HG03439 (cell line): ENCODE results near the gene LINGO1.

Experiments
- ATAC-seq: cut with Tn5 transposase; IDR thresholded peaks from one replicate; pipeline ENCODE4 v1.9.1; 2021; ENCODE audit warnings: mild to moderate bottlenecking, moderate library complexity; ENCODE audit not compliant: unreplicated experiment

Gene LINGO1, protein sequence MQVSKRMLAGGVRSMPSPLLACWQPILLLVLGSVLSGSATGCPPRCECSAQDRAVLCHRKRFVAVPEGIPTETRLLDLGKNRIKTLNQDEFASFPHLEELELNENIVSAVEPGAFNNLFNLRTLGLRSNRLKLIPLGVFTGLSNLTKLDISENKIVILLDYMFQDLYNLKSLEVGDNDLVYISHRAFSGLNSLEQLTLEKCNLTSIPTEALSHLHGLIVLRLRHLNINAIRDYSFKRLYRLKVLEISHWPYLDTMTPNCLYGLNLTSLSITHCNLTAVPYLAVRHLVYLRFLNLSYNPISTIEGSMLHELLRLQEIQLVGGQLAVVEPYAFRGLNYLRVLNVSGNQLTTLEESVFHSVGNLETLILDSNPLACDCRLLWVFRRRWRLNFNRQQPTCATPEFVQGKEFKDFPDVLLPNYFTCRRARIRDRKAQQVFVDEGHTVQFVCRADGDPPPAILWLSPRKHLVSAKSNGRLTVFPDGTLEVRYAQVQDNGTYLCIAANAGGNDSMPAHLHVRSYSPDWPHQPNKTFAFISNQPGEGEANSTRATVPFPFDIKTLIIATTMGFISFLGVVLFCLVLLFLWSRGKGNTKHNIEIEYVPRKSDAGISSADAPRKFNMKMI

DNA sequence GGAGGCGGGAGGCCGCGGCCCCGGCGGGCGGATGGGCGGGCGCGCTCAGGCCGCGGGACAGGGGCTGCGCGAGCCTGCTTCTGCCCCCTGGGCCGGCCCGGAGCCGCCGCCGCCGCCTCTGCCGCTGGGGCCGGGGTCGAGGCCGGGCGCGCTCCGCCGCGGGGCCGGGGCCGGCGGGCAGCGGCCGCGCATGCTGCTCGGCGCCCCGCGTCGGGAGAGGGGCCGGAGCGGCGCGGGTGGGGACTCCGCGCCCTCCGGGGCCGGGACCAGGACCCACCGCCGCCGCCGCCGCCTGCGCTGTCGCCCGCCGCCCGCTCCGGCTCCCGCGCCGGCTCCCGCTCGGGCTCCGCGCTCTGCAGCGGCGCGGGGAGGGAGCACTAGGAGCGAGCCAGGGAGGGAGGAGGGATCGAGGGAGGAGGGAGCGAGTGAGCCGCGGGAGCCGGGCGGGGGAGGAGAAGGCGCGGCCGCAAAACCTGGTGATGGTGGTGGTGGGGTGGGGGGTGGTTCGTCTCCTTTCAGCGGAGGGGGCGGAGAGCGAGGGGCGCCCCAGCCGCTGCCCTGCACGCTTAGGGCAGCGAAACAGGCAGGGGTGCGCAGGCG, at the start of gene LINGO1:
Gene LINGO1 (minus strand): TSS at position 379 of the 600 bp plus-strand sequence. CDS start 597 bp downstream, outside the sequence.
- ATAC-seq, result no peak

DNA sequence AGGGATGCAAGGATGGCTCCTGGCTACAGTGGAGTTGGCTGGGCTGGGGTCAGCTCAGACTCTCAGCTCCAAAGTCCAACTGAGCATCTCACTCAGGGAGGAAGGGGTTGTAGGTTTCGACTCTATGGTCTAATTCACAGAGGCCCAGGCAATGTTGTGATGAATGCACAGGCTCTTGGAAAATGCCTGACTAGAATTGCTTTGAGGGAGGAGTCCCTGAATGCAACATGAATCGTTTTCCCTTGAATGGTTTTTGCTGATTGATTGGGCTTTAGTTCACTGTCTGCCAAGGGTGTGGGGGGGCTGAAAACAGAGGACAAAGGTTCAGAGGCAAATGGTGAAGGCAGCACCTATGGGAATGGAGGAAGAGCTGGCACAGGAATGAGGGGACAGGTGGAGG, 48.6 kb upstream of the LINGO1 start:
- ATAC-seq, result no peak

DNA sequence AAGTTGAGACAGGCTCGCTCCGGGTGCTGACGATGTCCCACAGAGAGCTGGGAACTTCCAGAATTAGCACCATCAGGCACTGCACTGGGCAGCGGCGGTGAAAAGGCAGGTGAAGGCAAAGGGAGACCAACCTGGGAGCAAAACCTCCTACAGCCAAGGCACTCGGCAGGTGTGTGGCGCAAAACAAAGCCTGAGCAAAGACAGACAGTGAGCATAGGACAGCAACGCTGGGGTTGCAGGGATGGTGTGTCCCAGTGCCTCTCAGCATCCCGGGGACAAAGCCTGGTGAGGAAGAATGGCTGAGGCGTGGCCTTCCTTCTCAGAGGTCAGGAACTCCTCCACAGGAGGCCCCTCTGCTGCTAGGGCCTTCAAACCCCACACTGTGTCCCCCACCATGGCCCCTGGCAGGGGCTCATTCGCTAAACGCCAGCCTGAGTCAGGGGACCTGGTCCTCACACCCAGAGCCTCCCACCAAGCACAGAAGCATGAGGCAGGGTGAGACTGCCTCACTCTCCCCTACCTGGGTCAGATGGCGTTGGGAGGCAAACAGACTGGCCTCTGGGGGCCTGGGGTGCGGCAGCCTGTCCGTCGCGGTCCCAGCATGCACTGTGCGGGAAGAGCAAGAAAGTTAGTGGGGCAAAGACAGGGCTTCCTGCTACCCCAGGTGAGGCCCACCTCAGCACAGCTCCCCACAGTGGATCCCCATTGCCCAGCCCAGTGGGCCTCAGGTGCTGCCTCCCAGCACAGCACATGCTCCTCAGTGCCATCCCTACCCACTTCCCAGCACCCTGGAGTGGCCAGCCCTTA, 44.1 kb upstream of the LINGO1 start:
- ATAC-seq, result no peak

DNA sequence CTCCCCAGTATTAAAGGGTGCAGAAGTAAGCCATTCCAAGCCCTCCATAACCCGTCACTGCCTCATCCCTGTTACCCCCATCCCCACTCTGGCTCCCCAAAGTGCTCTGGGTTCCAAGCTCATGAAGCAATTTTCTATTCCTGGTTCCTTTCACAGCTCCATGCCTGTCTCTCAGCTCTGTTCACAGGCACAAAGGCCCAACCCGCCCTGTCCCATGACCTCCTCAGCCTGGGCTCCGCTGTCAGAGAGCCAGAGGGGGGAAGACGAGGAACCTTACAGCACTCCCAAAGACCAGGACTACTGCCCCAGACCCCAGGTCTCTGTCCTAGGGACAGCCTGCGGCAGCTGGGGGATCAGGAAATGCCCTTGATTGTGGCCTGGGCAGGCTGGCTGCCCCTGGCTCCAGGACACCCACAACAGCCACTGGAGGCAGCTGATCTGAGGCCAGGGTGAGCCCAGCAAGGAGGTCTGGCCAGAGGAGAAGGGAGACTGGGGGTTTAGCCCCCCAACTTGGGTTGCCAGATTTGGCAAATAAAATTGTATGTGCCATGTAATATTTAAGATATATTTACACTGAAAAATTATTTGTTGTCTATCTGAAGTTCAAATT, 43.2 kb upstream of the LINGO1 start:
- no peak for ATAC-seq

DNA sequence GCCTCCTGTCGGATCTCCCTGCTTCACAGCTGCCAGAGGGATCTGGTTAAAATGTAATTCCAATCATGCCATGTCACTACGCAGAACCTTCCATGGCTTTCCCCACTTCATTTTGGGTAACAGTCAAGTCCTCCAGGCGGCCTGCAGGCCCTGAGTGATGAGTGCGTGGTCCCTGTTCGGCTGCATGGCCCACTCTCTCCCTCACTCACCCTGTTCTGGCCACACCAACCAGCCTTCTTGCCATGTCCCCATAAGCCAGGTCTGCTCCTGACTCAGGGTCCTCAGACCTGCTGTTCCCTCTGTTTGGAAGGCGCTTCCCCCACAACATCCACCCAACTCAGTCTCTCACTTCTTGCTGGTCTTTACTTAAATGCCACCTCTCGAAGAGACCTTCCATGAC, 41.6 kb upstream of the LINGO1 start:
- no peak for ATAC-seq

DNA sequence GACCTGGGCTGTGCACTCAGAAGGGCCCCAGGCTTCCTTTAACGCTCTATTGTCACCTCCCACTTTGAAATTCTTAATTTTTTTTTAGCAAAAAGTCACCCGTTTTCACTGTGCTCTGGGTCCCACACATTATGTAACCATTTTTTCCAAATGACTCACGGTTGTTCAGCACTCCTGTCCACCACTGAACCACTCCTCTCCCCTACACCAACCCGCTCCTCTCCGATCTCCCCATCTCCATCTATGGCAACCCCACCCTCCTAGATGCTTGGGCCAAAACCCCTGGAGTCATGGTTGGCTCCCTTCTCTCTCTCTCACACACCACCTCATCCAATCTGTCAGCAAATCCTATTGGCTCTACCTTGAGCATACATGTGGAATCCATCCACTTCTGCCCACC, 41.2 kb upstream of the LINGO1 start:
- ATAC-seq, result no peak

DNA sequence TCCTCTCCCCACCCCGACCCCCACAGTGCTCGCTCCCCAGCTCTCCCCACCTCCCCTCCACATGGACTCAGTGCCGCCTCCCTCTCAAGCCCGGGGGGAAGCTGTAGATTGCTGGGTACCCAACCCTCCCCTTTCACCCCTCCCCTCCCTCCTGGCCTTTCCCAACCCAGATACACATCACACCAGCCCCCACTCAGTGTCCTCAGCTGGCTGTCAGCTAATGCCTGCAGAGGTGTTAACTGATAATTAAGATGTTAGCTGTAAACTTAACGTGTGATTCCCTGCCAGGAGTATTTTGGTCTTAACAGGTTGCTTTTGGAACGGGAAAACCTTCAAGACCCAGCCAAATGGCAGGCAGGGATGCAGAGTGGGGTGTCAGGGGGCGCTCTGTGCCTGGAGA, 39.4 kb upstream of the LINGO1 start:
- no peak for ATAC-seq

DNA sequence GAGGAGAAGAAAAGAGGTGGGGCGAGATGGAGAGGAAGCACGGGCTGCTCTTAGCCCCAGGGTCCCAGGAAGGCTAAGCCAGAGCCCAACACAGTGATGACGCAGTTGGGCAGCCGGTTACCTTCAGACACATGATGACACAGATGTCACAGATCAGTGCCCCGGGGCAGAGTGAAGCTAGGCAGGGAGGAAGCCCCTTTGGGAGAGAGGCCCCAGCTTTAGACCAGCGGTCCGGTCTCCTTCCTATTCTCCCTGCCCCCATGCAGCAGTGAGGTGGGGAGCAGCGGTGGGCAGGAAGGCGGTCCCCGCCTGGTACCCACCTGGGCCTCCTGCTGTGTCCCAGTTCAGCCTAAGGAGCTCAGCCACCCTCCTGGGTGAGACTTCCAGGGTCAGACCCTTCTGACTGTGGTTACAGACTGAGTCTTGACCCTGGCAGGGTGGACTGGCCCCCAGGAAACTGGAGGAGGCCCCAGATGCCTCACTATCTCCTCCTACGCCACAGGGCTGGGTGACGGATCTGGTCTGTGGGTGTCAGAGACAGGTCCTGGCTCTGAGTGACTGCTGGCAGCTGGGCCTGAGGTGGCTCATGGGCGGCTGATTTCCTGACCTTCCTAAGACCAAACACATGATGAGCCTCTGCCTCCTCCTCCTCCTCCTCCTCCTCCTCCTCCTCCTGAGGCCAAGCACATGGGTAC, 38.8 kb upstream of the LINGO1 start:
- no peak for ATAC-seq

DNA sequence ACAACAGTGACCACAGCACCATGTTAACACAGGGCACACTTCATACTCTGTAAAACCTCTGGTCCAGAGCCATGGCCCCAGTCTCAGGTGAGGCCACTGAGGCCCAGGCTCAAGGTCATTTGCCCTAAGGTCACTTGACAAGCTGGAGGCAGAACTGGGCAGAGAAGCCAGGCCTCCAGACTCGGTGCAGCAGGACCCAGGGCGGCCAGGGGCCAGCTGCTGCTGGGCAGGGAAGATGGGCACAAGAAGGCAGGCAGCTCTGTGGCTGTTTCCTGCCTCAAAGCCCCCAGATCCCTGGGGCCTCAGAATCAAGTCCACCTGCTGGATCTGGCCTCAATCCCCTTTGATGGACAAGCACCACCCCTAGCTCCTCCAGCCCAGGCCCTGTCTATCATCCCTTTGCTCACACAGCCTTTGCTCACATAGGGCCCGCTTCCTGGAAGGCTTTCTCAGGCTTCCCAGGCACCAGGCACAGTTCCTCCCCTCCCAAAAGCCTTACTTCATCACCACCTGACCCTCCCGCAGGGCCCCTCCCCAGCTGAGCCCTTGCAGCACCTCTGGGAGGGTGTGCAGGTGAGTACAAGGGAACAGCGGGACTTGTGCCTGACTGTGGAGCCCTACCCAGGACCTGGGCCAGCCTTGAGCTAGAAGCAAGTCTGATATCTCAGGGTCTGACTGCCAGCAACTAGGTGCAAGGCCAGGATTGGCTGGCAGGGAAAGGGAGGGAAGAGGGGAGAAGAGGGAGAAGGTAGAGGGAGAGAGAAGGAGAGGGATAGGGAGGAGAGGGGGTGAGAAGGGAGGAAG, 38.0 kb upstream of the LINGO1 start:
- ATAC-seq, result no peak

DNA sequence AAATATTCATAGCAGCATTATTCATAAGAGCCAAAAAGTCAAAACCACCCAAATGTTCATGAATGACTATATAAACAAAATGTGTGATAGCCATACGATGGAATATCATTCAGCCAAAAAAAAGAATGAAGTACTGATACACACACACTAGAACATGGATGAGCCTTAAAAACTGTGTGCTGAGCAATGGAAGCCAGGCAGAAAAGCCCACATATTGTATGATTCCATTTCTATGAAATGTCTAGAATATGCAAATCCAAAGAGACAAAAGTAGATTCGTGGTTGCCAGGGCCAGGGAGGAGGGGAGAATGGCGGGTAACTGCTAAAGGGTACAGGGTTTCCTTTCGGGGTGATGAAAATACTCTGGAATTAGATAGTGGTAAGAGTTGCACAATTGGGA, 37.2 kb upstream of the LINGO1 start:
- no peak for ATAC-seq

DNA sequence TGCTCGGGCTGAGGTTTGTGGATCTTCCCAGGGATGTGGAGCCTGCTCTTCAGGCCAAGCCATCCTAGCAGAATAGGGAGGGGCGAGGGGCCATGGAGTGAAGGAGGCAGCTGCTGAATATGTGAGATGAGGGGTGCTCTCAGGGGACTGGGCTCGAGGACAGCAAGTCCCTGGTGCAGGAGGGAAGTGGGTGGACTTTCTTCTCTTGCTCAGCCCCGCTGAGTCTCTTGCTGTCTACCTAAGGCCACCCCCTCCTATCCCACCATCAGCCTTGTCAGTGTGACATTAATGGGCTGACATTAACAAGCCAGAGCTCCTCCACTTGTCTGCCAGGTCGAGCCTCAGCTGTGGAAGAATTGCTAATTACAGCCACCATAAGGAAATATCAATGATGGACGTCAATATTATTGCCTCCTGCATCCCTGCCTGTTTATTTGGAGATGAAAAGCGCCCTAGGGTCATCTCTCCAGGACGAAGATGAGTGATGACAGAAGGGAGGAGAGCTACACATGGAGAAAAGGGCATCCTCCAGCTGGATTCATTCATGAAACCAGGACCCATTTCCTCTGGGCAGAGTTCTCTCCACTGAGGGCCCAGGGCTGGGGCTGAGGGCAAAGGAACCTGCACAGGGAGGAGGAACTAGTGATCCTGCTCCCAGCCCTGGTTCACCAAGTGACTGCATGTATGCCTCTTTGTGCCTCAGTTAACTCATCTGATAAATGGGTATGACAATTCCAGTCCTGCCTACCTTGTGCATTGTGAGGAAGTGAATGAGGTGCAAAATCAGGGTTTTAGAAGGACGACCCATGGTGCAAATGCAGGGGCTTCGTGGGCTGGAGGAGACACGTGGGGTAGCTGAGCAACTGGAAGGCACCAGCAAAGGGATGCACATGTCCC, 34.9 kb upstream of the LINGO1 start:
- no peak for ATAC-seq

DNA sequence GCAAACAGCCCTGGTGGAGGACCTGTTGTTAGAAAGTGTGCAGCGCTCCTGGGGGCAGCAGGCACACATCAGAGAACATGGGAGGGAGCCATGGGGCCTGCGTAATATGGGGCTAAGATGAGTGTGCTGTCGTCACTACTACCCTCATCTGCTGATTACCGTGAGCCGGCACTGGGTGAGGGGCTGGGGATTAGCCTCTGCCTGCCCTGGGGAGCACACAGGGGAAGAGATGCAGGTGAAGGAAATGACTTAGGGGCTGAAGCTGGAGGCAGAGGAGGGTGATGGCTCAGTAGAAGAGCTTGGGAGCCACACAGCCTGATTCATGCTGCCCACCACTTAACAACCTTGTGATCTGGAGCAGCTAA, 33.6 kb upstream of the LINGO1 start:
- ATAC-seq, result no peak

DNA sequence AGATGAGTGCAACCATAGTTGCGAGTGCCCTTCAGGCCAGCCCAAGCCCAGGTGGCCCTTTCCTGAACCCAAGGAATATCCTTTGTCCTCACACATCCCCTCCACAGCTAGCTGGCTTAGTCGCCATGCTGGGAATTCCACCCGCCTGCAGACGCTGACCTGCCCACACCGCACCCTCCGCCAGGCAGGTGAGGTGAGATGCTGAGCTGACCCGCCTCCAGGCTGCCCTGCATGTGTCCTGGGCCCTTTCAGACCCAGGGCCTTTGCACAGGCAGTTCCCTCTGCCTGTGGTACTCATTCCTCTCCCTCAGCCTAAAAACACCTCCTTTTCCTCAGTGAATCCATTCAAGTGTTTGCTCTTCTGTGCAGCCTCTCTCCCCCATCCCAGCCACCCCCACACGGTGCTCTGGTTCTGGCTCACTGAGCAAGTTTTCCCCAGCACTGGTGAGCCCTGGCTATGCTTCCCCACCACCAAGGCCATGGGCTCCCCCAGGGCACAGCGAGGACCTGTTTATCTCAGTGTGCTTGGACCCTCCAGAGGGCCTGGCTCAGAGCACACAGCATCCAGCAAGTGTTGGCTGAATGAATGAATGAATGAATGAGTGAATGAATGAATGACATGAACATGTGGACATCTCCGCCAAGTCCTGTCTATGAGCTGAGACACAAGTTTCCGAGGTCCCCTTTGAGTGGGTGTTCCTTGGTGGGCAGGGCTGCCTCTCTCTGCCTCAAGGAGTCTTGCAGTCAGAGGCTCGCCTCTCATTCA, 33.0 kb upstream of the LINGO1 start:
- ATAC-seq, result no peak

DNA sequence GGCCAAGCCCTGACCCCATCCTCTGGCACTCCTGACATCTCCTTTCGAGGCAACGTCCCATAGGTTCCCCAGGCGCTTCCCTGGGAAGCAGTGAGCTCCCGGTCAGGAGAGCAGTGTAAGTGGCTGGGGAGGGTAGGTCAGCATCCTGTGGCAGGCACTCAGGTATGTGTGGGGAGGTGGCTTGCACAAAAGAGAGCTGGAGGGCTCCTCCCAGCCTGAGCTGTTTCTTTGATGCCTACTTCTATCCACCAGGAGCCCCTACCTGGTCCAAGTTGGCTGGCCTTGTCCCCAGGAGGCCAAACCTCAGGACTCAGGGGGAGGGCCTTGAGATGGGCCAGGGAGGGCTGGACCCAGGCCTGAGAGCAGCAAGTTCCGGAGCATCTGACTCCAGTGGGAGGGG, 31.7 kb upstream of the LINGO1 start:
- ATAC-seq, result no peak

DNA sequence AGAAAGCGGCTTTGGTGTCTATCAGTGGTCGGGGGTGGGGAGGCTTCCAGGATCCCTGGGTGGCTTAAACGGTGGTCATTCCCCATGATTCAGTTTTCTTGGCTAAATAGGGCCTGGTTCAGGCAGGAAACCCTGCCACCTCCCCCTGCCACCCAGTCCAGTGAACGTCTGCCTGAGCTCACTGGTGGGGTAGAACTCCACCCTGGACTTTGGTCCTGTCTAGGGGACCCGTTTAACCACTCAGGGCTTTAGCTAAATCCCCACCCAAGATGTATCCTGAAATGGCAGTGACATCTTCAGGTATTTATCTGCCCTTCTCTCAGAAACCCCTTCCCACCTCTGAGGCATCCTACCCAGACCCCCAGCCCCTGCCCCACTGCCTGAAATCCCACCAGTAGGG, 30.5 kb upstream of the LINGO1 start:
- no peak for ATAC-seq

DNA sequence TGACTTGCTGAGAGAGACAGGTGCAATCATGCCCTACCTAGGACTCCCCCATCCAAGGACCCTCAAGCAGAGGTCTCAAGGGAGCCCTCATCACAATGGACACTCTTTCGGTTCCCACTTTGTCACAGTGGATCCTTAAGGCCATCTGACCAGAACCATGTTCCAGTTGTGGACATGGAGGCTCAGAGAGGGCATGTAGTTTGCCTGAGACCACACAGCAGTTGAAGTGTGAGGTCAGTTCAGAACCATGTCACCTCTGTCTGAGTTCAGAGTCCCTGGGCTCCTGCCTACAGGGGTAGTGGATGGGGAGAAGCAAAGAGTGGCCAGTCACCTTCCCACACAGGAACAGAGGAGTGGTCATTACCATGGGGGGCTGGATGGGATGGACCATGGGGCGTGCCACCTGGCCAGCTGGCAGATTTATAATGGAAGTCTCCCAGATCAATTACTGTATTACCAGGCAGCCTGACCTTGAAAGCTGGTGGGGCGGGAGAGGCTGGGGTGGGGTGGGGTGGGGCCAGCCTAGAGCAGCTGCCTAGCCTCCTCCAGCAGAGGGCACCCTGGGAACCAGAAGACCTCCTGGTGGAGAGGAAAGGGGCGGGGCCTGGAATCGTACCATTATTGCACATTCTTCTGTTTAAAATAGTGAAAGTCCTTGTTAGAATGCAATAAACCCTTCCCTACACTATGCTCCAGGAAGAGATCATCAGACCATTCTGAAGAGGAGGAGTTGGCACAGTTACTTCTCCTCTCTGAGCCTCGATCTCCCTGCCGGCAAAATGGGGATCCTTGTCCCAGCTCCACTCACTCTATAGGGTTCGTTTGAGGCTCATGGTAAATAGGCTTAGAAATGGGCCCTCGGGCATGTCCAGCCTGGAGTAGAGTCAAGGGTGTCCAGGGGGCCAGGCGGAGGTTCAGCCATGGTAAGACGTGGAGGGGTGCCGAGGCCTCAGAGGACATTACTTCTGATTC, 26.9 kb upstream of the LINGO1 start:
- no peak for ATAC-seq

DNA sequence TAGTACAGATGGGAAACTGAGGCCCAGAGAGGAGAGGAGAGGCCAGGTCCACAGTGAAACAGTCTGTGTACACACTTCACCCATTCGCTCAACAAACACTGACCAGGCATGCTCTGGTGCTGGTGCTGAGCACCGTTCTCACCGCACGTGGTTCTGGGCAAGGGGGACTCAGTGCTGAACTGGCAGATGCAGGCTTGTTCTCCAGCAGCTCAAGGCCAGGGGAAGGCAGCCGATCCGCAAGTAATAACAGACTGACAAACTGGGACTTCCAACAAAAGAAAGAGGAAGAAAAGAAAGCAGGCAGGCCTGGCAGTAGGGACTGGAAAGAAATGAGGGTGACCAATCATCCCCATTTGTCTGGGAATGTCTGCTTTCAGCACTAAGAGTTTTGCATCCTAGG, 25.6 kb upstream of the LINGO1 start:
- ATAC-seq, result no peak
